RWPE2 (cell line): Measurements from ENCODE around the gene ATOH8.

Experiments
- ATAC-seq: fragments of 200-7000 bp; cut with Tn5 transposase; 3 replicates; pipeline ENCODE4 v1.9.1; 2021; ENCODE audit warnings: low read depth
- DNase-seq: peaks from one replicate; pipeline ENCODE4 v3.0.0-alpha.2; 2020; ENCODE audit warnings: low spot score
- H3K27ac ChIP-seq: fragments of 450-650 bp; 2 replicates; pipeline ENCODE4 v1.5.1; 2017; ENCODE audit warnings: mild to moderate bottlenecking; ENCODE audit not compliant: poor library complexity, severe bottlenecking
- H3K27me3 ChIP-seq: fragments of 250-450 bp; sonication (Bioruptor Pico); 2 replicates; pipeline ENCODE4 v1.5.1; 2021; ENCODE audit warnings: mild to moderate bottlenecking, moderate library complexity; ENCODE audit not compliant: insufficient read depth, poor library complexity, severe bottlenecking
- H3K36me3 ChIP-seq: fragments of 250-450 bp; sonication (Bioruptor Pico); 2 replicates; pipeline ENCODE4 v1.5.1; 2020; ENCODE audit warnings: low read depth, mild to moderate bottlenecking, moderate library complexity
- H3K4me1 ChIP-seq: fragments of 250-450 bp; sonication (Bioruptor Pico); 2 replicates; pipeline ENCODE4 v1.5.1; 2021; ENCODE audit warnings: mild to moderate bottlenecking, moderate library complexity; ENCODE audit not compliant: insufficient read depth, poor library complexity, severe bottlenecking
- H3K4me3 ChIP-seq: fragments of 250-450 bp; sonication (Bioruptor Pico); 2 replicates; pipeline ENCODE4 v1.5.1; 2021; ENCODE audit warnings: mild to moderate bottlenecking, moderate library complexity; ENCODE audit not compliant: severe bottlenecking
- H3K9me3 ChIP-seq: fragments of 250-450 bp; sonication (Bioruptor Pico); 2 replicates; pipeline ENCODE4 v1.5.1; 2021; ENCODE audit warnings: mild to moderate bottlenecking, moderate library complexity; ENCODE audit not compliant: severe bottlenecking
- CTCF ChIP-seq: fragments of 450-650 bp; IDR thresholded peaks from one replicate; pipeline ENCODE4 v1.5.1; 2017; ENCODE audit warnings: mild to moderate bottlenecking, moderate library complexity; ENCODE audit not compliant: poor library complexity, severe bottlenecking

The ATOH8 gene

GRCh38 chr2:85746321-85747004, 7.3 kb upstream of the ATOH8 start:
- Histone ChIP-seq H3K27ac (no peak overlapping the region), H3K4me3 (no peak overlapping the region), H3K9me3 (no peaks in the 10 kb centered on the region), H3K36me3 (no peaks in the 10 kb centered on the region), H3K4me1 (peaks cover 18% of the 10 kb centered on the region), H3K27me3 (peaks cover 10% of the 10 kb centered on the region)
- no peak for TF ChIP-seq CTCF
- ATAC-seq (no peak), DNase-seq (no peak)

GRCh38 chr2:85747441-85747840, 6.3 kb upstream of the ATOH8 start:
- Histone ChIP-seq H3K27me3 (peaks cover 18% of the 10 kb centered on the region), H3K4me3 (no peak overlapping the region), H3K36me3 (no peaks in the 10 kb centered on the region), H3K9me3 (no peaks in the 10 kb centered on the region), H3K27ac (no peak overlapping the region), H3K4me1 (peaks cover 8% of the 10 kb centered on the region)
- DNase-seq (peak; percentile 22), ATAC-seq (no peak)
- no peak for TF ChIP-seq CTCF

GRCh38 chr2:85748039-85748734, 5.6 kb upstream of the ATOH8 start:
- Histone ChIP-seq H3K36me3 (no peaks in the 10 kb centered on the region), H3K4me3 (no peak overlapping the region), H3K4me1 (peaks cover under 1% of the 10 kb centered on the region), H3K27ac (no peak overlapping the region), H3K27me3 (peaks cover 25% of the 10 kb centered on the region), H3K9me3 (no peaks in the 10 kb centered on the region)
- no peak for TF ChIP-seq CTCF
- no peak for ATAC-seq
- no peak for DNase-seq

GRCh38 chr2:85748985-85749875, 4.6 kb upstream of the ATOH8 start:
- Histone ChIP-seq H3K9me3 (no peaks in the 10 kb centered on the region), H3K4me3 (no peak overlapping the region), H3K36me3 (no peaks in the 10 kb centered on the region), H3K27ac (no peak overlapping the region), H3K27me3 (peaks cover 36% of the 10 kb centered on the region), H3K4me1 (no peaks in the 10 kb centered on the region)
- no peak for TF ChIP-seq CTCF
- peak; percentile 30 for DNase-seq
- no peak for ATAC-seq
